ENCODE measurements around the gene CARMIL3. TPM values are rescaled to one million over a fixed set of nuclear protein-coding genes. Genes with fewer than 3 reads are reported as not detected.

CARMIL3 gene
- total RNA-seq, 1 donor: 1.3 TPM

DNA sequence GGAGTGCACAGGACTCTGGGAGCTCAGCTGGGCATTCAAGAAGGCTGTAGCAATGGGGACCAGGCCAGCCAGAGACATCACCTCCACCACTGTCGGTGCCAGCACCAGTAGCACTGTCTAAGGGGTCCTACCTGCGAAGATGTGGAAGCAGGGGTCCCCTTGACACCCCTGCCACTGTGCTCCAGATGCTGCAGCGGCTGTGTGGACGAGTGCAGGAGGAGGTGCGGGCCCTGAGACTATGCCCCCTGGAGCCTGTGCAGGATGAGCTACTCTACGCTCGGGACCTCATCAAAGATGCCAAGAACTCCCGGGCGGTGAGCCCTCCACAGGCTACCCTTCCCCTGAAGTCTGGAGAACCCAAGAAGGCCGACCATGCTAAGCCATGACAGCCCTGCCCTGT is 8.6 kb downstream of the CARMIL3 start:
- no peak for DNase-seq (ENCODE audit: low read depth in 2 of 3, low spot score in 2 of 3)

DNA sequence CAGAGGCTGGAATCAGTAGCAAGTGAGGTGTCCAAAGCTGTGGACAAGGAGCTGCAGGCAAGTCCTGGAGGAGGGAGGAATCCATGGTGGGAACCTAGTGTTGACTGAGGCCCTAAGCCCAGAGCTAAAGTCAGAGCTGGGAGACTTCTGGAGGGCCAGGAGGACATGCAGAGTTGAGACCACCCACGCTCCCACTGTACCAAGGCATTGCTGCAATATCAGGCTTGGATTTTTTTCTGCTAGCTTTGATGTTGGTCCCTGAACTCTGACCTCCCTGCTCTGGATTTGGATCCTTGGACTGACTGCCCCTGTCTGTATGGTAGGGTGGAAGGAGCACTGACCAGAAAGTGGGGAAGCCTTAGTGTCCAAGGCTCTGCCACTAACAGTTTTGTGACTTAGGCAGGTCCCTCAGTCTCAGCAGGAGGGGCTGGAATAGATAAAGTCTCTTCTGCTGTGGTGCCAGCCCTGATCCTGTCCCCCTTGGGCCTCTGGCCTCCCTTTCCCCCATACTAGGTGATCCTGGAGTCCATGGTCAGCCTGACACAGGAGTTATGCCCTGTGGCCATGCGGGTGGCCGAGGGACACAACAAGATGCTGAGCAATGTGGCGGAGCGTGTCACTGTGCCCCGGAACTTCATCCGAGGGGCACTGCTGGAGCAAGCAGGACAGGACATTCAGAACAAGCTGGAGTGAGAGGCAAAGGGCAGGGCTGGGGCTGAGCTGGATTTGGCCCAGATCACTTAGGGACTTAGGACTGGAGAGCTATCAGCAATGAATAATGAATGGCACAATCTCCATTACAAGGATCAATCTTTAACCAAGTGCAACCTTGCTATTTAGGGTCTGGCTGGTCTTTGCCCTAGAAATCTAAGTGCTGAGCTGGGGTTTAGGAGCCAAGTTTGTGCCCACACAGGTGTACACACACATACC is 9.4 kb downstream of the CARMIL3 start:
- no peak for DNase-seq (ENCODE audit: low read depth in 2 of 3, low spot score in 2 of 3)

DNA sequence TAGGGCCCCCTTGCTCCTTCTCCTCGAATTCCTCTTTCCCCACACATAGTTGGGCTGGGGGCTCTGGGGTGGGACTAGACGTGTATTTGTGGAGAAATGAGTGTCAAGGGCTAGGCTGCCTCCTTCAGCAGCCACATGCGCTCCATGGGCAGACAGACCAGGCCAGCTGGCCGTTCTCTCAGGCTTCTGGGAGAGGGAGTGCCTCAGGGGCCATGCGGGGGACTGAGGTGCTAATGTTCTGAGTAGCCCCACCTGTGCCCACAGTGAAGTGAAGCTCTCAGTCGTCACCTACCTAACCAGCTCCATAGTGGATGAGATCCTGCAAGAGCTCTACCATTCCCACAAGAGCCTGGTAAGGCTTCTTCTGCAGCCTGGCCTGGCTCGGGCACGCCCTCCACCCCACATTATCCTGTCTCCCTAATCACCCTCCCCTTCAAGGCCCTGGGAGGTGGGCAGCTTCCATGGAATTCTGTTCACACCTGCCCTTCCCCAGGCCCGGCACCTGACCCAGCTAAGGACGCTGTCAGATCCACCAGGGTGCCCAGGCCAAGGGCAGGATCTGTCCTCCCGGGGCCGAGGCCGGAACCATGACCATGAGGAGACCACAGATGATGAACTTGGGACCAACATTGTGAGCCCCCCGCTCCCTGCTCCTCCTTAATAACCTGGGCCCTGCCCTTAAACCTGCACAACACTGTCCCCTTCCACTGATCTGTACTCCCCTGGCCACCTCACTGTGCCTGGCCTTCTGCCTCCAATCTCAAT is 10.6 kb downstream of the CARMIL3 start:
- no peak for DNase-seq (ENCODE audit: low read depth in 2 of 3, low spot score in 2 of 3)

DNA sequence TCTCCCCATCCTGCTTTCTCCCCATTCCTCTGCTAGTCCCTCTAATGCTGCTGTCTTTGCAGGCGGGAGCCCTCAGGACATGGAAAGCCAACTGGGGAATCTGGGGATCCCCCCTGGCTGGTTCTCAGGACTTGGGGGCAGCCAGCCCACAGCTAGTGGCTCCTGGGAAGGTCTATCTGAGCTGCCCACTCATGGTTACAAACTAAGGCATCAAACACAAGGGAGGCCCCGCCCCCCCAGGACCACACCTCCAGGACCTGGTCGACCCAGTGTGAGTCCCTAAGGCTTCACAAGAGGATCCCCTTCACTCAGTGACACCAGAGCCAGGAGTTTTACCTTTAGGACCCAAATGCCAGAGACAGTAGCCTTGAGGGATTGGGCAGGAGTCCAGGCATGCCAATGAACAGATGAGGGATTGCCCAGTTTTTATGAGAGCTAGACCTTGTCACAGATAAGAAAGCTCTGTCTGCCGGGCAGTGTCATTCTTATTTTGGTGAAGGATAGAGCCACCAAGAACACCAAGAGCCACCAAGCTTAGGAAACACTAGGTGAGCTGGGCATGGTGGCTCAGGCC is 11.5 kb downstream of the CARMIL3 start:
- DNase-seq (ENCODE audit: low read depth in 2 of 3, low spot score in 2 of 3): no peak

DNA sequence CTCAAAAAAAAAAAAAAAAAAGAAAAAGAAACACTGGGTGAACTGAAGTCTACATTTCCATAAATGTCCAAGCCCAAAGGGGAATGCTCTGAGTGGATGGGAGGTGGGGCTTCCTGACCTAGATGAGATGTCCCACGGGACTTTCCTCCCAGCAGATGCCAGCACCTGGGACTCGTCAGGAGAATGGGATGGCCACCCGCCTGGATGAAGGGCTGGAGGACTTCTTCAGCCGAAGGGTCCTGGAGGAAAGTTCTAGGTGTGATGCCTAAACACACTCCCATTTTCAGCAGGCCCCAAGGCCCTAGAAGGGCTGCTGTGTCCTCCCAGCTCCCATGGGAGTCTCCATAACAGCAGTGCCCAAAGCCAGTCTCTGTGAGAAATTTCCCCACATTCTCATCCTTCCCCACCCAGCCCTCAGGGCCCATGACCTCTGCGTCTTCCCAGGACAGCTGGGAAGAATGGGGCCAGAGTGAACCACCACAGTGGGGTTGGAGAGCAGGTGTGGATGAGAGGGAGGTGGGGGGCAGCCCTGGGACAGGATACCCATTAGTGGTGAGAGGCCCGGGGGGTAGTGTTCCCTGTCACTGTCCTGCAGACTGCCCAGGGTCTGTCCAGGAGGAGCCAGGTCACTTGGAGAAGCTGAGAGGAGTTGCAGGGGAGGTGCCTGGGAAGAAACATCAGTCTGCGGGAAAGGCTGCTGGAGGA is 12.4 kb downstream of the CARMIL3 start:
- DNase-seq (ENCODE audit: low read depth in 2 of 3, low spot score in 2 of 3): no peak

DNA sequence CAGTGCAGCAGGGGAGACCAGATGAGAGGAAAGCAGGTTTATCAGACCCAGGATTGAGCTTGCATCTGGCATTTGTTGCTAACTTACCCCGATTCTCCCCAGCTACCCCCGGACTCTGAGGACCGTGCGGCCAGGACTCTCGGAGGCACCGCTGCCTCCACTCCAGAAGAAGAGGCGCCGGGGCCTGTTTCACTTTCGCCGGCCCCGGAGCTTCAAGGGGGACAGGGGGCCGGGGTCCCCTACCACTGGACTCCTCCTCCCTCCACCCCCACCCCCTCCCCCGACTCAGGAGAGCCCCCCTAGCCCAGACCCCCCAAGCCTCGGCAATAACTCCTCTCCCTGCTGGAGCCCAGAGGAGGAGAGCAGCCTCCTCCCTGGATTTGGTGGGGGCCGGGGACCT is 13.0 kb downstream of the CARMIL3 start:
- no peak for DNase-seq (ENCODE audit: low read depth in 2 of 3, low spot score in 2 of 3)

DNA sequence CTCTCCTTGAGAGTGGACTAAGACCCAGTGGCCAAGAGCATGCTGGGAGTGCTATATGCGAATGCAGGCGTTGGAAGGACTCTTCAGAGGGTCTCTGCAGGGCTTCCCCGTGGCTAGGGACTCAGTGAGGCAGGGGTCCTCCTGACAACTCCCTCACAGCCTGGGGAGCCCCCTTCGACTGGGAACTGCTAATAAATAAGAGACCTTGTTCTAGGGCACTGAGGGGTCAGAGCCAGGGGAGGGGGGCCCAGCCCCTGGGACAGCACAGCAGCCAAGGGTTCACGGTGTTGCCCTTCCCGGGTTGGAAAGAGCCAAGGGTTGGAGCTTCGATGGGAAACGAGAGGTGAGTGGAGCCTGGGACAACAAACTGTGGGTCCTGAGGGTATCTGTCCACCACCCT is 13.6 kb downstream of the CARMIL3 start:
- no peak for DNase-seq (ENCODE audit: low read depth in 2 of 3, low spot score in 2 of 3)

DNA sequence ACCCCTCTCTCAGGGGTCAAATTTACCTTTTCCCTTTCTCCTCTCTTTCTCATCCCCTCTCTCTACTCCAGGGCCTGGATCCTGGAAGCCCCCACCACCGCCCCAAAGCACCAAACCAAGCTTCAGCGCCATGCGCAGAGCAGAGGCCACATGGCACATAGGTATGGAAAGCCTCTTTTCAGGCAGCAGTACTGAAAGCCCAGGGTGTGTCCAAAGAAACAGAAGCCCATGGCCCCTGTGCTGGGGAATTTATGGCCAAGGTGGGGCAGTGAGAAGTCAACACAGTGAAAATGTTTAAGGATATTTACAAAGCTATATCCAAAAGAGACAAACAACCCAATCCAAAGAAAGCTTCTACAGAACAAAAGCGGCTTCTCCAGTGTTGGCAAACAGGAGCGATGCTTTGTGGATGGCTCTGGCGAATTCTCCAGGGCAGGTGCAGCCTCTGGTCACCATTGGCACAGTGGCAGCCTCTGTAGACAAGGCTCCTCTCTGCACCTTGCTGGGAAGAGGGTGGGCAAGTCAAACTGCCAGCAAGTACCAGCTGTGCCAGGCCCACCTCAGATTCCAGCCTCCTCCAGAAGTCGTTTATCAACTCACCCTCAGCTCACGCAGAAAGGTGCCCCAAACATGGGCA is 14.8 kb downstream of the CARMIL3 start:
- DNase-seq (ENCODE audit: low read depth in 2 of 3, low spot score in 2 of 3): no peak

DNA sequence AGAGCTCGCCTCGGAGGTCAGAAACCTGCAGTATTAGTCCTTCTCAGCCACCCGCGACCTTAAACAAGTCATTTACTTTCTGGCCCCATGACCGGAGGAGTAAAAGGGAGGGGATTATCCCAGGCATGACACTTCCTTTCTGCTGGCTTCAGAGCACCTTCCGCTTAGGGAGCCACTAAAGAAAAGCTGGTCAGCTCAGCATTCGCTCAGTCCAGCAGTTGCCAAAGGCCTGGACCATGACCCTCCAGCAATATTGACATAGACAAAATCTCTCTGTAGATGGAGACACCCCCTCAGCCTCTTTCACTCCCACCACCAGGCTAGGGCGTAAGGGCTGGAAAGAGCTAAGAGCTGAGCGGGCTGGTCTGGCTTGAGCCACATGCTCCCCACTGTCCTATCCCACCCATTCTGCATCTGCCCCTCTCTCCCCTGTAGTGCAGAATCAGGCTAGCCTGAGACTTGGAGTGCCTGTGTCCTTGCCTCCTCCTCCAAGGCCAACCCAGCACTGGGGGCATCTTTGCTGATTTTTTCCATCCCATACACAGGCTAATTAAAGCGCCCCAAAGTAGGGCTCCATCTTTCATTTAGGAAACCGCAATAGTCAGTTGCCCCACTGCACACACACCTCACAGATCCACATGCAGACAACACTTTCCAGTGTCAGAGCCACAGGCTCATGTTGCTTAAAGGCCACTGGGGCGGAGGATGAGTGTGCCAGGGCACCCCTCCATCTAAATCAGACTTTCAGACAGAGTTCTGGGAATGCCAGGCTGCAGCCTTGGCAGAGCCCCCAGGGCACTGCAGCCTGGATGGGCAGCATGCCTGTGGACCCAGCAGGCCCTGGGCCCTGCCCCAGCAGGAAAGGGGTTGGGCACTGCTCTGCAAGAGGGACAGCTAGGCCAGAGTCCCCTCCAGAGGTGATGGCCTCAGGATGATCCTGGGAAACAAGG is 15.6 kb downstream of the CARMIL3 start:
- no peak for DNase-seq (ENCODE audit: low read depth in 2 of 3, low spot score in 2 of 3)

DNA sequence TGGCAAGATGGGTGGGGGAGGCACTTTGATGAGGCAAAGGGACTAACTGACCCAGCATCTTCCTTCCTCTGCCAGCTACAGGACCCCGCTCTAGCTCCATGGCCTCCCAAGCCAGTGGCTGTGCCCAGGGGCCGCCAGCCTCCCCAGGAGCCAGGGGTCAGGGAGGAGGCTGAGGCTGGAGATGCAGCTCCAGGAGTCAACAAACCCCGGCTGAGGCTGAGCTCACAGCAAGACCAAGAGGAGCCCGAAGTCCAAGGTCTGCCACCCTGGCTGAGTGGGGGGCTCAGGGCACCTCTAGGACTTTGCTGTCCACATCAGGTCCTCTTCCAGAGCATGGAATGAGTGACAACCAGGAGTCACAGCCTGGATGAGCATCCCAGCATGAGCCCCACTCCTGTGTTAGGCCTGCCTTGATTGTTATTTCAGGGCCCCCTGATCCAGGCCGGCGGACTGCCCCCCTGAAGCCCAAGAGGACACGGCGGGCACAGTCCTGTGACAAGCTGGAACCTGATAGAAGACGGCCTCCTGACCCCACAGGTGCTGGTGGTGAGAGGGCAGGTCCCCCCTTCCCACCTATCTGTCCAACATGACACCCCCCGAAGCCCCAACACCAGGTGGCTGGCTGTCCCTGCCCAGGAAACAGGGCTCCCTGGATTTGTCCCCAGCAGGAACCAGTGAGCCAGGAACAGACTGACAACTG is 17.1 kb downstream of the CARMIL3 start:
- no peak for DNase-seq (ENCODE audit: low read depth in 2 of 3, low spot score in 2 of 3)

DNA sequence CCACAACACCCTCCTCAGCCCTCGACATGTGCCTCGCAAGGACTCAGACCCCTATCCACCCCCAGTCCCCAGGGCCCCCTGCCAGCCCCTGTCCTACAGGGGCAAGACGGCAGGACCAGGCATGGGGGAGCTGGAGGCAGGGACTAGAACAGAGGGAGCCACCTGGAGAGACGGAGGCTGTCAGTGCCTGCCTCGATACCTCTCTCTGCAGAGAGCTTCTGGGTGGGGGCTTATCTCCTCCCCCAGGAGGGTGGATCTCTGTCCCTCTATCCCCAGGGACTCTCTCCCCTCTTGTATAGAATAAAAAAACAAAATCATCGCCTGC is 17.6 kb downstream of the CARMIL3 start:
- DNase-seq (ENCODE audit: low read depth in 2 of 3, low spot score in 2 of 3): no peak

DNA sequence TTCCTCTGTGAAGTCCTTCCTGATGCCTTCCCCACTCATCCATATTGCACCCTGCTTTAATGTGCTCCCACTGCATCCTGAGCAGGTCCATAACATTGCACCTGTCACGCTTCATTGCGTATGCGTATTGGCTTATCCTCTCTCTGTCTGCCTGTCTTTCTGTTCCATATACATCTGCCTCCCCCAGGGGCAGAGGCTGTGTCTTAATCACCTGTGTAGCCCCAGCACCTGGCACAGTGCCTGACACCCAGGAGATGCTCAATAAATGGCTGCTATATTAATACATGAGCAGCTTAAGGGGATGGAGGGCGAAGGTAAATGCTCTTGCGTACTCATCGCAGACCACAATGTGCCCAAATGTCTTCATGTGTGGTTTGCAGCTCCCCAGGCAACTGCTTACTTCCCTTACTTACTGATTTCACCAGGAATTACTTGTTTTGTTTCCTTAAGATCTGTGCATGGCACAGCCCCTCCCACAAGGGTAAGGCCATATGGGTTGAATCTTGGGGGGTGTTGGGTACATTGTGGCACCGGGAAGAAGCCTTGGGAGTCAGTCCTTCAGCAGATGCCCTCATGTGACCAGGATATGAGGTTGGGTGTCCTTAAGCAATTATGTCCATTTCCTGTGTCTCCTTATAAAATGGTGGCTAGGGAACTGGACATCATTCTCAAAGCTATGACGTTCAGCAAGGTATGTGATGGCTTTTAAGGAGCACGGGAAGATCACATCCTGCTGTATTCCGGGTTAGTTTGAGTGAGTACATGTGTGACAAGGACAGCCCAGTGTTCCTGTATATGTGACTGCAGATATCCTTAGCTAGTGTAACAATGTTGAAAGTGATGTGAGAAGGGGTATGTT is 18.7 kb downstream of the CARMIL3 start:
- no peak for DNase-seq (ENCODE audit: low read depth in 2 of 3, low spot score in 2 of 3)

DNA sequence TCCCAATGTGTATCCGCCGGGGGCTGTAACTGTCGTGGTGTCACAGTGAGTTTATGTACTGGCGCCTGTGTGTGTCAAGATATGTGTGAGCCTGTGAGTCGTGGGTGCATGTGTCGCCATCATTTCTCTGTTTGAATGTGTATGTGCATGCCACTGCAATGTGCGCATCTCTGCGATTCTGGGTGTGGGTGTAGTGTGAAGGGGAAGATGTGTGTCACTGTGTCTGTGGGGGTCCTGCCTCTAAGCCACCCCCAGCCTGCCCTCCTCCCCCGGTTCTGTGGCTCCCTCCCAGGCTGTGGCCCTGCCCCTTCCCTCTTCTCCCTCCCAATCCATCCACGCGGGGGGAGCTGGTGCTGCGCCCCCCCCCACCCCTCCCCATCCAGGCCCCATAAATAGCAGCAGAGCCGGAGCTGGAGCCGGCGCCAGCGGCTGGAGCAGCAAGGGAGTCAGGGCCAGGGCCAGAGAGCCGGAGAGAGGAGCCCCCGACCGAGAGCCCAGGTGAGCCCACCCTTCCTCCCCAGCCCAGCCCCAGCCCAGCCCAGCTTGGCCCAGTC is 19.4 kb downstream of the CARMIL3 start, which contains the start of gene CPNE6:
Gene CPNE6, plus strand, starts transcription at position 419 of the 554 bp plus-strand sequence. CDS start 1,375 bp downstream, outside the sequence.
- no peak for DNase-seq (ENCODE audit: low read depth in 2 of 3, low spot score in 2 of 3)

DNA sequence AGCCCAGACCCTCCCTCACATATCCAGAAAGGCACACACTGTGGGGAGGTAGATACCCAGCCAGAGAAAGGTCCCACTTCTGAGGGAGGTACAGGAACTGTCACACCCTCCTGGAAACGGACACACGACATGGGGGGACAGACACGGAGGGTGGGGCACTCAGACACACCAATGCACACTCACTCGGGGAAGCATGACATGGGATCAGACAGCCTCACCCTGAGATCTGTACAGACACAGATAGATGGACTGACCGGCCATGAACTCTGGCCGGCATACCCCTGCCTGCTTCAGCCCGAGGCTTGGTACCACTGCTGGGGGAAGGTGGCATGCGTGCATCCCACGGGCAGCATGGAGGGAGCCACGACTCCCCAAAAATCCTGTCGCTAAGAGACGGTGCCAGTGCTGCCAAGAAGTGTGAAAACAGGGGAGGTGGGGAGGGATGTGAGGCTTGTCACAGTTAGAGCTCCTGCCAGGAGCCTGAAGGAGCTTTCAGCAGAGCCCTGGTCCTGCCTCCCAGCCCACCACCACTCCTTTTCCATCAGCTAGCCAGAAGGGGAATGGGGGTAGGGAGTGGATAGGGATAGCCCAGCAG is 20.1 kb downstream of the CARMIL3 start:
- no peak for DNase-seq (ENCODE audit: low read depth in 2 of 3, low spot score in 2 of 3)

DNA sequence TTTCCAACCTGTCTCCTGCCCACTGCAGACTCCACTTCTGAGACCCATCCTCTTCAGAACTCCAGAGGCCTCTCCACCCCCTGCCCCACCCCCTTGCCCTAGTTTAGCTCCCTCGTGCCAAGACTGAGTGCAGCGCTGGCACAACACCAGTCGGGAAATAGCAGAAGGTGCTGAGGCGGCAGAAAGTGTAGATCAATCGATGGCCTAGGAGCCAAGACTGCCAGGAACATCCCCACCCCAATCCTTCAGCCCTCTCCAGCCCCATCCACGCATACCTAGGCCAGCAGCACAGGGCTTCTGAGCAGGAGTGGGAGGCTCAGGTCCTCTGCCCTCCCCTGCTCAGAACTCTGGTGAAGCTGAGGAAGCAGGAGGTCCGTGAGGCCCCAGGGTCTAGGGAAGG is 20.6 kb downstream of the CARMIL3 start:
- DNase-seq (ENCODE audit: low read depth in 2 of 3, low spot score in 2 of 3): no peak

DNA sequence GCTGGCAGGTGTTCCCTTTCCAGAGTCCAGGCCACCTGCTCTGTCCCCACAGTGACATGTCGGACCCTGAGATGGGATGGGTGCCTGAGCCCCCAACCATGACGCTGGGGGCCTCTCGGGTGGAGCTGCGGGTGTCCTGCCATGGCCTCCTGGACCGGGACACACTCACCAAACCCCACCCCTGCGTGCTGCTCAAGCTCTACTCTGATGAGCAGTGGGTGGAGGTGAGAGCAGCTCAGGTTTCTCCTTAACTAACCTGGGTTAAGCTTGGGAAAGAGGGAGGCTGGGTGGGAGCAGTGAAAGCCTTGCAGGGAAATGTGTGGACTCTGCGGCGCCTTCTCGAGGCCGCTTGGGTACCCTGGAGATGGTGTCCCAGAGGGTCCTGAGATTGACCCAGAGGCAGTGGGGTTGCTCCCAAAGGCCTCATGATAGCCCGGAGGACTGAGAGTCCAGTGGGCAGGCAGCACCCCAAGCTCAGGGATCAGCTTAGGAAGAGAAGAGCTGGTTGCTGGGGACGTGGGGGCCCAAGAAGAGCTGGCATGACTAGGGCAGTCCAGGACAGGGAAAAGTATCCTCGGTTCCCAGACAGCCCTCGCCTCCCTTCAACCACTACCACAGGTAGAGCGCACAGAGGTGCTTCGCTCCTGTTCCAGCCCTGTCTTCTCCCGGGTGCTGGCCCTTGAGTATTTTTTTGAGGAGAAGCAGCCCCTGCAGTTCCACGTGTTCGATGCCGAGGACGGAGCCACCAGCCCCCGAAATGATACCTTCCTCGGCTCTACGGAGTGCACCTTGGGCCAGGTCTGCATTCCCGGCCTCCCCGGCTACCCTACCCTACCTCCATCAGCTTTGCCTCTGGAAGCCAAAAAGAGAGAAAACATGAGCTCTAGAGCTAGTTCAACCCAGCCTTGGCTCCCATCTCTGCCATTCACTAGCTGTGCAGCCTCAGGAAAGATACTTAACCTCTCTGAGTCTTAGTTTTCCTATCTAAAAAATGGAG is 21.4 kb downstream of the CARMIL3 start:
- no peak for DNase-seq (ENCODE audit: low read depth in 2 of 3, low spot score in 2 of 3)

Measured in hematopoietic multipotent progenitor cell (in vitro differentiated cells).